WTC11 (cell line): Measurements from ENCODE around the gene GALNT17. TPM values are rescaled to one million over a fixed set of nuclear protein-coding genes. Genes with fewer than 3 reads are reported as not detected.

Source experiments
- ATAC-seq: fragments of 200-7000 bp; cut with Tn5 transposase; 2 replicates; pipeline ENCODE4 v1.10.0; 2021; ENCODE audit warnings: mild to moderate bottlenecking, moderate library complexity
- CTCF ChIA-PET: fragments of 300-600 bp; sonication (Branson Sonifier 250); formaldehyde crosslinking; loops from one replicate; lab custom pipeline; 2021; ENCODE audit warnings: antibody characterized with exemption; lab: Charles Lee
- POLR2A ChIA-PET: fragments of 350-600 bp; sonication (Branson Sonifier 250); formaldehyde crosslinking; loops from one replicate; lab custom pipeline; 2021; ENCODE audit warnings: antibody characterized with exemption; lab: Charles Lee
- DNase-seq: peaks from one replicate; pipeline ENCODE4 v3.0.0; 2021; ENCODE audit warnings: low spot score
- H3K27ac Mint-ChIP-seq: 2 replicates; pipeline ENCODE4 v1.8.0; 2021; ENCODE audit warnings: mixed read lengths
- H3K27me3 Mint-ChIP-seq: 2 replicates; pipeline ENCODE4 v1.8.0; 2021; ENCODE audit warnings: low read depth, mild to moderate bottlenecking, moderate library complexity, mixed read lengths
- H3K36me3 Mint-ChIP-seq: 2 replicates; pipeline ENCODE4 v1.8.0; 2021; ENCODE audit warnings: mixed read lengths
- H3K4me1 Mint-ChIP-seq: 2 replicates; pipeline ENCODE4 v1.8.0; 2022; ENCODE audit warnings: mixed read lengths
- H3K4me3 Mint-ChIP-seq: 2 replicates; pipeline ENCODE4 v1.8.0; 2021; ENCODE audit warnings: mild to moderate bottlenecking, moderate library complexity, mixed read lengths
- H3K9me3 Mint-ChIP-seq: 2 replicates; pipeline ENCODE4 v1.8.0; 2021; ENCODE audit warnings: mixed read lengths
- ATF2 ChIP-seq: sonication (generic); formaldehyde crosslinking; IDR thresholded peaks from 2 replicates; pipeline ENCODE4 v1.8.1; 2022; ENCODE audit warnings: low read depth, missing genetic modification reagents, borderline replicate concordance
- E2F1 ChIP-seq: sonication (generic); formaldehyde crosslinking; IDR thresholded peaks from 2 replicates; pipeline ENCODE4 v1.8.0; 2022; ENCODE audit warnings: mild to moderate bottlenecking, missing genetic modification reagents
- E2F5 ChIP-seq: sonication (generic); formaldehyde crosslinking; IDR thresholded peaks from 2 replicates; pipeline ENCODE4 v1.8.1; 2022; ENCODE audit warnings: mild to moderate bottlenecking, moderate library complexity, missing genetic modification reagents
- ESRRA ChIP-seq: sonication (generic); formaldehyde crosslinking; IDR thresholded peaks from 2 replicates; pipeline ENCODE4 v1.8.1; 2022; ENCODE audit warnings: mild to moderate bottlenecking, missing genetic modification reagents, borderline replicate concordance
- IRF2 ChIP-seq: sonication (generic); formaldehyde crosslinking; IDR thresholded peaks from 2 replicates; pipeline ENCODE4 v1.8.0; 2022; ENCODE audit warnings: low read depth, missing genetic modification reagents, borderline replicate concordance
- MLX ChIP-seq: sonication (generic); formaldehyde crosslinking; IDR thresholded peaks from 2 replicates; pipeline ENCODE4 v1.8.1; 2023; ENCODE audit warnings: mild to moderate bottlenecking, missing genetic modification reagents, moderate library complexity
- MYBL2 ChIP-seq: sonication (generic); formaldehyde crosslinking; IDR thresholded peaks from 2 replicates; pipeline ENCODE4 v1.8.1; 2023; ENCODE audit warnings: mild to moderate bottlenecking, moderate library complexity, missing genetic modification reagents
- NFE2L1 ChIP-seq: sonication (generic); formaldehyde crosslinking; IDR thresholded peaks from 2 replicates; pipeline ENCODE4 v1.8.1; 2023; ENCODE audit warnings: missing genetic modification reagents
- NFYB ChIP-seq: sonication (generic); formaldehyde crosslinking; conservative IDR thresholded peaks from 2 replicates; pipeline ENCODE4 v1.8.0; 2022; ENCODE audit warnings: low read depth, missing genetic modification reagents
- NR3C1 ChIP-seq: sonication (generic); formaldehyde crosslinking; conservative IDR thresholded peaks from 2 replicates; pipeline ENCODE4 v1.8.1; 2023; ENCODE audit warnings: low read depth, mild to moderate bottlenecking, missing genetic modification reagents
- OVOL2 ChIP-seq: fragments of 250-450 bp; sonication (Bioruptor Pico); IDR thresholded peaks from 2 replicates; pipeline ENCODE4 v1.9.0; 2021; ENCODE audit warnings: mild to moderate bottlenecking, borderline replicate concordance
- SMAD4 ChIP-seq: sonication (generic); formaldehyde crosslinking; IDR thresholded peaks from 2 replicates; pipeline ENCODE4 v1.8.0; 2022; ENCODE audit warnings: mild to moderate bottlenecking, missing genetic modification reagents
- TEAD1 ChIP-seq: sonication (generic); formaldehyde crosslinking; IDR thresholded peaks from 2 replicates; pipeline ENCODE4 v1.8.0; 2022; ENCODE audit warnings: mild to moderate bottlenecking, missing genetic modification reagents
- TEAD4 ChIP-seq: sonication (generic); formaldehyde crosslinking; IDR thresholded peaks from 2 replicates; pipeline ENCODE4 v1.8.0; 2022; ENCODE audit warnings: mild to moderate bottlenecking, missing genetic modification reagents
- ZNF121 ChIP-seq: sonication (generic); formaldehyde crosslinking; IDR thresholded peaks from 2 replicates; pipeline ENCODE4 v1.8.0; 2023; ENCODE audit warnings: missing genetic modification reagents
- ZNF423 ChIP-seq: fragments of 250-450 bp; sonication (Bioruptor Pico); IDR thresholded peaks from 2 replicates; pipeline ENCODE4 v2.1.2; 2022; ENCODE audit warnings: mild to moderate bottlenecking, moderate library complexity
- total RNA-seq: library from RNA; stranded (reverse); gene quantifications from 3 replicates; pipeline ENCODE4 v1.2.3, GENCODE V29; 2021
- TF ChIP-seq, protein P1 (sequence below): fragments of 200-600 bp; IDR thresholded peaks from 2 replicates; pipeline ENCODE4 v1.8.0; 2022; ENCODE audit warnings: antibody characterized with exemption
- TF ChIP-seq, protein P2 (sequence below): fragments of 250-450 bp; sonication (Bioruptor Pico); IDR thresholded peaks from 2 replicates; pipeline ENCODE4 v1.9.0; 2021; ENCODE audit warnings: mild to moderate bottlenecking
- TF ChIP-seq, protein P3 (sequence below): fragments of 250-450 bp; sonication (Bioruptor Pico); IDR thresholded peaks from 2 replicates; pipeline ENCODE4 v1.9.0; 2021; ENCODE audit warnings: moderate library complexity, mild to moderate bottlenecking, inconsistent platforms, borderline replicate concordance
- TF ChIP-seq, protein P4 (sequence below): sonication (generic); formaldehyde crosslinking; IDR thresholded peaks from 2 replicates; pipeline ENCODE4 v1.8.0; 2022; ENCODE audit warnings: mild to moderate bottlenecking, missing genetic modification reagents

GALNT17 gene
- total RNA-seq, 1 experiment from 2014 or later = 61.1 TPM

DNA sequence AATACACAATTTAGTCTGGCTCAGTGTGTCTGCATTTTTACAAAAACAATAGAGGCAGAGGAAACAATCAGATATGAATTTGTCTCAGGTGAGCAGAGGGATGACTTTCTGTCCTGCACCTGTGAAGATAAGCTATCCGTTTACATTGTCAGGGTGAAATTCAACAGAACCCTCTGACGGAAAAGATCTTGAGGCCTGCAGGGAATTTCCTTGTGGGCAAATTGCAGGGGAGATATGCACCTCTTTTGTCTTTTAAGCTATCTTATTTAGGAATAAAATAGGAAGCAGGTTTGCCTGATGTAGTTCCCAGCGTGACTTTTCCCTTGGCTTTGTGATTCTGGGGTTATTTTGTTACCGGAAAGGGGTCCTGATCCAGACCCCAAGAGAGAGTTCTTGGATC, 325.1 kb downstream of the GALNT17 start:
- H3K27me3 Mint-ChIP-seq = no peaks in the 10 kb centered on the region
- H3K27ac Mint-ChIP-seq = peak overlapping the region; percentile 95
- POLR2A ChIA-PET = no interaction called here
- CTCF ChIA-PET = interaction anchor here (1.3 to 1.9 kb wide), 3 partner anchors 15 to 276 kb away, joined by 3 to 10 read pairs (median 3); no protein-coding TSS in a partner anchor
- ATAC-seq (peak; percentile 46), DNase-seq (no peak)
- TF ChIP-seq ATF2 (CRISPR knock-in tag) (no peak), E2F1 (CRISPR knock-in tag) (no peak), MYBL2 (CRISPR knock-in tag) (0 out of 2 replicates have a peak, but pooled peaks have one; percentile 29), TEAD4 (no peak), ESRRA (CRISPR knock-in tag) (no peak), SMAD4 (CRISPR knock-in tag) (no peak), E2F5 (CRISPR knock-in tag) (0 out of 2 replicates have a peak, but pooled peaks have one; percentile 17), OVOL2 (no peak), NFE2L1 (CRISPR knock-in tag) (no peak), NR3C1 (CRISPR knock-in tag) (no peak)
- TF ChIP-seq, protein P1, sequence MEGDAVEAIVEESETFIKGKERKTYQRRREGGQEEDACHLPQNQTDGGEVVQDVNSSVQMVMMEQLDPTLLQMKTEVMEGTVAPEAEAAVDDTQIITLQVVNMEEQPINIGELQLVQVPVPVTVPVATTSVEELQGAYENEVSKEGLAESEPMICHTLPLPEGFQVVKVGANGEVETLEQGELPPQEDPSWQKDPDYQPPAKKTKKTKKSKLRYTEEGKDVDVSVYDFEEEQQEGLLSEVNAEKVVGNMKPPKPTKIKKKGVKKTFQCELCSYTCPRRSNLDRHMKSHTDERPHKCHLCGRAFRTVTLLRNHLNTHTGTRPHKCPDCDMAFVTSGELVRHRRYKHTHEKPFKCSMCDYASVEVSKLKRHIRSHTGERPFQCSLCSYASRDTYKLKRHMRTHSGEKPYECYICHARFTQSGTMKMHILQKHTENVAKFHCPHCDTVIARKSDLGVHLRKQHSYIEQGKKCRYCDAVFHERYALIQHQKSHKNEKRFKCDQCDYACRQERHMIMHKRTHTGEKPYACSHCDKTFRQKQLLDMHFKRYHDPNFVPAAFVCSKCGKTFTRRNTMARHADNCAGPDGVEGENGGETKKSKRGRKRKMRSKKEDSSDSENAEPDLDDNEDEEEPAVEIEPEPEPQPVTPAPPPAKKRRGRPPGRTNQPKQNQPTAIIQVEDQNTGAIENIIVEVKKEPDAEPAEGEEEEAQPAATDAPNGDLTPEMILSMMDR = no peak
- TF ChIP-seq, protein P2, sequence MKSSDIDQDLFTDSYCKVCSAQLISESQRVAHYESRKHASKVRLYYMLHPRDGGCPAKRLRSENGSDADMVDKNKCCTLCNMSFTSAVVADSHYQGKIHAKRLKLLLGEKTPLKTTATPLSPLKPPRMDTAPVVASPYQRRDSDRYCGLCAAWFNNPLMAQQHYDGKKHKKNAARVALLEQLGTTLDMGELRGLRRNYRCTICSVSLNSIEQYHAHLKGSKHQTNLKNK (CRISPR knock-in tag) = 0 out of 2 replicates have a peak, but pooled peaks have one; percentile 64
- TF ChIP-seq, all 79 proteins: peak for 3
- H3K36me3 Mint-ChIP-seq = peaks cover 21% of the 10 kb centered on the region
- peak overlapping the region; percentile 38 for H3K4me3 Mint-ChIP-seq
- H3K4me1 Mint-ChIP-seq = peaks cover 93% of the 10 kb centered on the region
- H3K9me3 Mint-ChIP-seq = peaks cover 8% of the 10 kb centered on the region; the same call in 1 of the 2 replicates

DNA sequence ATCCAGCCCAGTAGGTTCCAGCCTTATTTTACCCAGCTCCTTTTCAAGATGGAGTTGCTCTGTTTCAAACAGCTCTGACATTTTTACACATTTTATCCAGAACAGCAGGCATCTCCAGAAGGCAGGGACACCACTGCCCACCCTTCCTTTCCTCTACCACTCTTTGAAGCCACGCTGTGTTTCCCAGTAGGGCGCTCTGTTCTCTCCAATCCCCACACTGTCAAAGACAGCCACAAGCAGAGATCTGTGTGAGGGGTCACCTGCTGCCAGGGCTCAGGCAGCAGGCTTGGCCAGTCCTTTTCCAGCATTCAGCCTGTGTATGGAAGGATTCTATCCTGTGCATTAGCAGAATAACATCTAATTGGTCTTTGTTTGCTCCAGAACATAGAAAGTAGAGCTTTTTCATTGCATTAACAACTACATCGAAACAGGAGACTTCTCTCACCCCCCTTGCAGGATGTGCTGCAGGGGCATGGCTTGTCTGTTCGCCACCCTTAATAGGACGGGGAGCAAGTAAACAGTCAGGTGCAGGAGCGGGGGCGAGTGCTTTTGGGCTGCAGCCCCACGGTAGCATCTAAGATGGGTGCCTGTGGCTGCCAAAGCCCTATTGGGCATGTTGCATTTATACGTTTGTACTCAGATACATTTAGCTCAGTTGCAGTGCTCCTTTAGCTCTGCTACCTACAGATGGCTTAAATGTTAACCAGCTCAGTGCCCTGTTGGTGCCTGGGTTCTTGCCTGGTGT, 326.1 kb downstream of the GALNT17 start:
- Mint-ChIP-seq H3K4me3 (peak overlapping the region; percentile 34), H3K9me3 (peaks cover 8% of the 10 kb centered on the region; the same call in 1 of the 2 replicates), H3K4me1 (peaks cover 97% of the 10 kb centered on the region), H3K27me3 (no peaks in the 10 kb centered on the region), H3K36me3 (peaks cover 18% of the 10 kb centered on the region), H3K27ac (peak overlapping the region; percentile 95)
- POLR2A ChIA-PET = interaction anchor here (1.1 to 1.4 kb wide), 2 partner anchors 10 to 15 kb away, joined by 4 read pairs; no protein-coding TSS in a partner anchor
- DNase-seq (peak; percentile 44), ATAC-seq (peak; percentile 30)
- no peak for TF ChIP-seq IRF2 (CRISPR knock-in tag)
- peak; percentile 88 for TF ChIP-seq ZNF423 (CRISPR knock-in tag)
- CTCF ChIA-PET = interaction anchor here (0.7 to 1.9 kb wide), 4 partner anchors 11 to 275 kb away, joined by 3 to 10 read pairs (median 3); no protein-coding TSS in a partner anchor

- Mint-ChIP-seq H3K9me3 (peaks cover 5% of the 10 kb centered on the region; the same call in 1 of the 2 replicates), H3K27me3 (no peaks in the 10 kb centered on the region), H3K4me3 (no peak overlapping the region), H3K36me3 (peaks cover 9% of the 10 kb centered on the region), H3K4me1 (peaks cover 97% of the 10 kb centered on the region), H3K27ac (peak overlapping the region; percentile 95)
- ChIA-PET CTCF (interaction anchor here (1.9 kb wide), 1 partner anchor 13 kb away, joined by 10 read pairs; no protein-coding TSS in a partner anchor), POLR2A (interaction anchor here (1.4 kb wide), 1 partner anchor 13 kb away, joined by 4 read pairs; no protein-coding TSS in a partner anchor)
- ATAC-seq = no peak
- no peak for DNase-seq
- TF ChIP-seq ESRRA (CRISPR knock-in tag) = no peak
- TF ChIP-seq, protein P3, sequence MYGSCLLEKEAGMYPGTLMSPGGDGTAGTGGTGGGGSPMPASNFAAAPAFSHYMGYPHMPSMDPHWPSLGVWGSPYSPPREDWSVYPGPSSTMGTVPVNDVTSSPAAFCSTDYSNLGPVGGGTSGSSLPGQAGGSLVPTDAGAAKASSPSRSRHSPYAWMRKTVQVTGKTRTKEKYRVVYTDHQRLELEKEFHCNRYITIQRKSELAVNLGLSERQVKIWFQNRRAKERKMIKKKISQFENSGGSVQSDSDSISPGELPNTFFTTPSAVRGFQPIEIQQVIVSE (CRISPR knock-in tag) = no peak
- no peak for TF ChIP-seq TEAD1 (CRISPR knock-in tag)
- TF ChIP-seq, protein P4, sequence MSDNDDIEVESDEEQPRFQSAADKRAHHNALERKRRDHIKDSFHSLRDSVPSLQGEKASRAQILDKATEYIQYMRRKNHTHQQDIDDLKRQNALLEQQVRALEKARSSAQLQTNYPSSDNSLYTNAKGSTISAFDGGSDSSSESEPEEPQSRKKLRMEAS (CRISPR knock-in tag) = no peak
- TF ChIP-seq NFE2L1 (CRISPR knock-in tag) = no peak
- no peak for TF ChIP-seq MLX (CRISPR knock-in tag)
- no peak for TF ChIP-seq NFYB
- no peak for TF ChIP-seq ZNF121 (CRISPR knock-in tag)
These were observed 327.2 kb downstream of the GALNT17 start for GRCh38 chr7:71459132-71459531.
